GM10266 (cell line): Measurements from ENCODE around the gene DCPS.

Experiments
- DNase-seq: peaks from one replicate; pipeline ENCODE4 v3.0.0; 2012; ENCODE audit errors: extremely low spot score
- CTCF ChIP-seq: IDR thresholded peaks from 2 replicates; pipeline ENCODE4 v1.5.1; 2012; ENCODE audit warnings: mild to moderate bottlenecking, low read depth; ENCODE audit not compliant: control insufficient read depth, insufficient read depth; ENCODE audit errors: missing control alignments

The DCPS gene

GRCh38 chr11:126263489-126263888 is 40.4 kb upstream of the DCPS start:
- no peak for TF ChIP-seq CTCF
- no peak for DNase-seq

- TF ChIP-seq CTCF: no peak
- no peak for DNase-seq
Measured at GRCh38 chr11:126265811-126266210, 38.0 kb upstream of the DCPS start.

GRCh38 chr11:126267650-126268049 is 36.2 kb upstream of the DCPS start:
- TF ChIP-seq CTCF: no peak
- DNase-seq: no peak

- DNase-seq: no peak
- TF ChIP-seq CTCF: no peak
Measured at GRCh38 chr11:126268361-126268707, 35.5 kb upstream of the DCPS start.

- TF ChIP-seq CTCF: no peak
- peak; percentile 99 for DNase-seq
Measured at GRCh38 chr11:126268708-126269579, 34.9 kb upstream of the DCPS start, which contains the start of the genes FOXRED1 and SRPRA. TSS of gene FOXRED1 (plus strand) at chr11:126269154. CDS start at chr11:126269207, 53 bp downstream. TSS of gene SRPRA (minus strand) at chr11:126268895. CDS start at chr11:126268804, 91 bp downstream.

GRCh38 chr11:126277322-126277721 is 26.5 kb upstream of the DCPS start:
- DNase-seq: no peak
- TF ChIP-seq CTCF: no peak

- DNase-seq: no peak
- no peak for TF ChIP-seq CTCF
Measured at GRCh38 chr11:126277780-126278179, 26.1 kb upstream of the DCPS start.
